COLO829 (cell line): ENCODE results near the gene AFG3L2.

ENCODE experiments used
- DNase-seq: peaks from one replicate; pipeline ENCODE4 v3.0.0; 2012; ENCODE audit warnings: low spot score

The AFG3L2 gene

GRCh38 chr18:12302391-12303147 is 74.5 kb downstream of the AFG3L2 start:
- no peak for DNase-seq

- DNase-seq: no peak
Observed at GRCh38 chr18:12301263-12302005, 75.6 kb downstream of the AFG3L2 start.

DNA sequence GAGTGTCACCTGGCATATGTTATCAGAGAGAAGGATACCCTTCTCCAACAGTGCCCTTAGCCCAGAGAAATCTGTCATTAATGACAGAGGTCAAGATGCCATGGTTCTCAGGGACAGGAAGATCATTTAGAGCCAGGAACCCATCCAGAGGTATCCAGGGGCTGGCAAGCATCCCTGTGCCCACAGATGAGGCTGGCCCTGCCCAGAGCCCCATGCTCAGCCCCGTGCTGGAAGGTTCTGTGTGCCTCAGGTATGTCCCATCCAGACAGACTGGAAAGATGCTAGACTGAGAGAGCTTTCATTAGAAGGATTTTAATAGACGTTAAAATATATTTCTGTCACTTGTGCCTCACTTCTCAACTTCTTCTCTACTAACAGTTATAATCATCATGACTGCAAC is 77.2 kb downstream of the AFG3L2 start:
- no peak for DNase-seq

DNA sequence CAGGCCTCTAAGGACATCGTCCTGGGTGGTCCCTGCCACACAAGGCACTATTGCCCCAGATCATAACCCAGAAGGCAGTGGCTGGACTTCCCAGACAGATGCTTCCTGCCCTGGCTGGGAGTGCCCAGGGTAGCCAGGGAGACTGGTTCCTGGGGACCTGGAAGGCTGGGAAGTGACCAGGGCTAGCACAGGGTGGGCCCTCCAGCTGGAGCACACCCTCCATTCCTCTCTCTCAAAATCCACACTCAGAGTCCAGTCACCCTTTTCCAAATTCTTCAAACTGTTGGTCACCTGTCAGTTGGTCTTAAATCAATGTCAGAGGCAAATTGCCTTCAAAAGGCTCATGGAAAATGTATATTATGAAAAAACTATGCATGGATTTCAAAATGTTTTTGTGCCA is 80.6 kb downstream of the AFG3L2 start:
- DNase-seq: no peak

DNA sequence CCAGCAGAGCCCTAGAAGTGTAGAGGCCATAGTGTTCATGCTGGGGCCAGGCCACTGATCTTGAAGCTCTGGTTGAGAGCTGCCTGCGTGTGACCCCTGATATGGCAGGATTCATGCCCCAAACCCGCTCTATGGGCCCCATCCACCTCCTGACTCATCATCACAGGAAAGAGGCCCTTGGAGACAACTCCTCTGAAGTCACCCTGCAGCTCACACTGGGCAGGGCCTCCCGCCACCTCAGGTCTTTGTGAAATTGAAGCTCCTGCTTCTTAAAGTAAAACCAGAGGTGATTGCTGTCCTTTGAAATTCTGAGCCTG is 81.0 kb downstream of the AFG3L2 start:
- no peak for DNase-seq

DNA sequence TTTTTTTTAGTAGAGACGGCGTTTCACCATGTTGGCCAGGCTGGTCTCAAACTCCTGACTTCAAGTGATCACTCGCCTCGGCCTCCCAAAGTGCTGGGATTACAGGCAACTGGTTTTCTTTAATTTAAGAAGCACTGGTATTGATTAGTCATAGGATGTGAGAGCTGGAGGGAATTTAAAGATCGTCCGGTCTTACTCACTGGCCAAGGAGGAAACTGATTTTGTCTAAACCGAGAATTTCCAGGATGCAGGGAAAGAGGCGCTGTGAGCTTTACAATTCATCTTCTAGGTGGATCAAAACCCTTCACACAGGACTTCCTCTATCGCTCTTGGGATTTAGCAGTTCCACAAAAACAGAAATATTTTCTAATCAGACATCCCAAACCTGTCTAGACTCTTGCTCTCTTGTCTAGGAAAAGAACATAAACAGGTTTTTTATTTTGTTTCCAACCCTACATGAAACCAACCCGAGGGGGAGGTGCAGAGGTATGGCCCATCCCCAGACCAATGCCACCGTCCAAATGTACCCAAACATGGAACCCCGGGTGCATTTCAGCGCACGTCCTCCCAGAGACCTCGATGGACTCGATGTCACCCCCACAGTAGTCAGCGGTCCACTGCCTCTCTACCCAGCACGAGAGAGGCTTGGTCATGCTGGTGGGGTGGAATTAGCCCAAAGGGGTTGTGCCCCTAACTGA is 81.5 kb downstream of the AFG3L2 start:
- DNase-seq: no peak

DNA sequence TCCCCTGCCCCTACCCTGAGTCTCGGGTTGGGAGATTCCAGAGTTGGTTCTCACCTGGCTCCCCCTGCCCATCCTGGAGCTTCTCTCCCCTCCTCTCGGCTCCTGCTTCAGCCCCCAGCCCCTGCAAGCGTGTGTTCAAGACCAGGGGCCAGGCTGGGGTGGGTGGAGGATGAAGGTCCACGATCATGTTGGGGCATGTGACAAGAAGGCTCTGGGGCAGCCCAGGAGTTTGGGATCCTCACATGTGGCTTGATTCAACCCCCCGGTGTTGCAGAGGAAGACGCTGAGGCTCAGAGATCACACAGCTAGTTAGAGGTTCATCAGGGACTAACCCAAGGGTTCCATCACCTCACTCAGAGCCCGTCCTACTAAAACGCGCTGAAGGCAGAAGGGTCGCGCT is 83.2 kb downstream of the AFG3L2 start:
- no peak for DNase-seq

DNA sequence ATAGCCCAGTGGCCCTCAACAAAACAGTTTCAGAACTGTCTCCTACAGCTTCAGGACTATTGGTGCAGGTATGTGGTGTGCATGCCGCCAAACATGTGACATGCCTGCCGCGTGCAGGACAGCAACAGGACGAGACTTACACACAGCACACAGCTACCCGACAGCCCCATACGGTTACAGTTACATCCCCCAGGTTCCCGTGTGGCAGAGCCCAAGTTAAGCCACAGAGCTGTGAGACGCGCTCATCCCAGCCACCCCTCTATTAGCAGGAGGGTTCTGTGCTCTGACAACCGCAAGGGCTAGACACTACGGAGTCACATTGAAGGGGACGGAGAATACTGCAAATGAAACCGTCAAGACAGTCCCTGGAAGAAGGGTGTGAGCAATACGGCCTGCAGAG is 85.3 kb downstream of the AFG3L2 start:
- DNase-seq: no peak

DNA sequence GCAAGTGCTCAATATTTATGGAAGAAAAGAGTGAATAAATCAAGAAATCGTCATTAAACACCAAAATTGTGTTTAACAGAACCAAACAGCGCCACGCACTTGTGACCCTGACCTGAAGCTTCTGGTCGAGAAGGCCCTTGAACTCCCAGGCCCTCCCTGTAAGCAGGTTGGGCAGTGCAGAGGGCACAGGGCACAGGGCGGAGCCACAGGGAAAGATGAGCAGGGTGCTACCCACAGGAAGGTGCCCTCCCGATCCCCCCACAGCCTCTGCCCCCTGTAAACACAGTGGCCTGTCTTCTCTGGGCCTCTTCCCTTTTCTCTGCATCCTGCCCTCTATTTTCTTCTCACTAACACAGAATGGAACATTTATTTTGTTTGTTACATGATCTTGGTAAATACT is 85.9 kb downstream of the AFG3L2 start:
- no peak for DNase-seq

DNA sequence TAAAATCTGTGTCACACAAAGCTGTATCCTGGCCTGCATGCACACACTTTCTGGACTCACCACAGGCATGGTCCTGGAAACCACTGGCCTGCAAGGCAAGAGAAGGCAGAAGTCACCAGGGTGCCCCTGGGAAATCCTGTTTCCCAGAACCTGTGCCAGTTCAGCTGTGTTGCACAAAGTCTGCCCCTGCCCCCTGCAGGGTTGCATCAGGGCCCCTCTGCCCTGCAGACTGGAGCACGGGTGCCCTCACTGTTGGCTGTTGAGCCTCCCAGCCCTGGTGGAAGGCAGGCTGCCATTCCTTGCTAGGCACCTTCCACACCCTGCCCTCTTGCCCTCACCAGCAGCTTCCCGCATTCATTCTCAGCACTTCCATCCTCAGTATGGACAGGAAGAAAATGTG is 86.9 kb downstream of the AFG3L2 start:
- DNase-seq: no peak

GRCh38 chr18:12288403-12288755 is 88.6 kb downstream of the AFG3L2 start:
- DNase-seq: no peak

DNA sequence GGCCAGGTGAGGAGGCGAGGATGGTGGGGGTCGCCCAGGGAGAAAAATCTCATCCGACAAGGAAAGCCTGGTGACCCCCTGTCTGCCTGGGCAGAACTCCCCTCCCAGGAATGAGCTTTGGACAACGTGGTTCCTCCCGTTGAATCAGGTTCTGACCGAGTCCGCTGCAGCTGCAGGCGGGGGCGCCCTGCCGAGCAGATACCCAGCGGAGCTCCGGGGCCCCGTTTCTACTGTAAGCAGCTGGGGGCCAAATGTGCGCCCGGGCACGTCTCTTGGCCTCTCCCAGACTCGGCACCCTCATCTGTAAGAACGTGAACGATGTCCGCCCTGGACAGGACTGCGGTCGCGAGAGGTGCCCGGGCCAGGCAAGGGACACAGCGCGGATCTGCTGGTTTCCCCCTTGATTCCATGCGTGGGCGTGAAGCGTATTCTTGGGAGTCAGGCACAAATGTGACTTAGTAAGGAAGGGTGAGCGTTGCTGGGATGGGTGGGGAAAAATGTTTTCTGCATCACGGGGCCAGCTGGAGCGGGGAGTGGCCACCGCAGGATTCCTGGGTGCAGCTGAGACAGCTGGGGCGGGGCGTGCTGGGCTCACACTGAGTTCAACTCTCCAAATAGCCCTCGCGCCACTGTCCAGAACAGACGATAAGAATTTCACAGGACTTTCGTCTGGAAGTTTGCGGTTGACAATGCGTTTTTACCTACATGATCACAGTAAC is 89.2 kb downstream of the AFG3L2 start:
- DNase-seq: no peak

DNA sequence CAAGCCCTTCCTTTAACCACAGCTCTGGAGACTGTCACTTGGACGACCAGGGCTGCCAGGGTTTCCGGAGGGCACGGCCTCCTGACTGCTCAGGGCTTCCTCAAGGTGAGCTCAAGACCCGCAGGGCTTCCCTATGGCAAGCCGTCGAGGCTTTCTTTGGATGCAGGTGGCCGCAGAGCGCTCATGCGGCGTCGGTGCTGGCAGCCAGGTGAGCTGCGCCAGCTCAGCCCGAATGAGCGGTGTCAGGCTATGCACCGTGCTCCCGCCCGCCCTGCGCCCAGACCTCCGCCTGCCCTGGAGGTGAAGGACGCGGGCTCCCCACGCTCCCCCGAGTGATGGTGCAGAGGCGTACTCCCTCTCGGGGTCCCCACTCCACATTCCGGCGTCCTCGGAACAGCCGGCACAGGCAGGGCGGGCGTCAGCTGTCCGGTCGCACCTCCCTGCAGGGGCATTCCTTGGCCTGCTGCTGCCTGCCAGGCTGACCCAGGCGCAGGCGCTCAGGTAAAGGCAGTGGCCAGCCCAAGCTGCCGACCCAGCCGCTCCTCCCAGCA is 89.8 kb downstream of the AFG3L2 start:
- DNase-seq: no peak

GRCh38 chr18:12283666-12284065 is 93.4 kb downstream of the AFG3L2 start:
- DNase-seq: no peak

DNA sequence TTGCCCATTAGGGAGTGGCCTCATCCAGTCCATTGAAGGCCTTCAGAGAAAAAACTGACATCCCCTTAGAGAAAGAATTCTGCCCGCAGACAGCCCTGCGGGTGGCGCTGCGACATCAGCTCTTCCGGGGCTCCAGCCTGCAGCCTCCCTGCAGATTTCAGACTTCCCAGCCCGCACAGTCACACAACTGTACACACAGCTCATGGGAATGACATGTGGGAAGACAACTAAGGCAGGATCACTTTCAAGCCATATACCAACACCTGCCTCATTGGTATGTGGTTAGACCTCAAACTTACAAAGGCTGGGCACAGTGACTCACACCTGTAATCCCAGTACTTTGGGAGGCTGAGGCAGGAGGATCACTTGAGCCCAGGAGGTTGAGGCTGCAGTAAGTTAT is 93.8 kb downstream of the AFG3L2 start:
- no peak for DNase-seq

GRCh38 chr18:12282442-12283039 is 94.5 kb downstream of the AFG3L2 start:
- no peak for DNase-seq

DNA sequence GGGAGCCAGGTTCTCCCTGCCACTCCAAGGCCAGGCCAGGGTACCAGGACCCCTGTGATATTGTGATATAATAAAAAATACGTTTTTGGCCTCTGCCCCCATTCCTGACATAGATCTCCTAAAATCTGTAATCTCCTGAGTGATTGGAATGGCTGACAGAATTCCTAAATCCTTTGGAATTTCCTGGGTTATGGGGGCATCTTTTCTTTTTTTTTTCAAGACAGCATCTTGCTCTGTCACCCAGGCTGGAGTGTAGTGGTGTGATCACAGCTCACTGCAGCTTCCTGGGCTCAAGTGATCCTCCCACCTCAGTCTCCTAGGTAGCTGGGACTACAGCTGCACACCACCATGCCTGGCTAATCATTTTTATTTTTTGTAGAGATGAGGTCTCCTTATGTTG is 95.2 kb downstream of the AFG3L2 start:
- DNase-seq: no peak

GRCh38 chr18:12279781-12280531 is 97.1 kb downstream of the AFG3L2 start:
- no peak for DNase-seq
